HG02763 (cell line): ENCODE results near the gene RASA2.

Experiments
- ATAC-seq: cut with Tn5 transposase; IDR thresholded peaks from one replicate; pipeline ENCODE4 v1.9.1; 2021; ENCODE audit warnings: mild to moderate bottlenecking, moderate library complexity; ENCODE audit not compliant: unreplicated experiment

The RASA2 gene

GRCh38 chr3:141643391-141643790, 156.6 kb downstream of the RASA2 start:
- ATAC-seq: no peak

- no peak for ATAC-seq
These were observed 157.0 kb downstream of the RASA2 start for GRCh38 chr3:141643796-141644195.

GRCh38 chr3:141644931-141645330, 158.1 kb downstream of the RASA2 start:
- peak; percentile 86 for ATAC-seq

GRCh38 chr3:141646760-141647561, 160.1 kb downstream of the RASA2 start:
- no peak for ATAC-seq

GRCh38 chr3:141647562-141647915, 160.7 kb downstream of the RASA2 start:
- ATAC-seq: no peak

GRCh38 chr3:141648055-141648910, 161.5 kb downstream of the RASA2 start:
- ATAC-seq: no peak

- ATAC-seq: no peak
These were observed 163.0 kb downstream of the RASA2 start for GRCh38 chr3:141649871-141650270.

- ATAC-seq: no peak
These were observed 164.0 kb downstream of the RASA2 start for GRCh38 chr3:141650783-141651182.

GRCh38 chr3:141651409-141651808, 164.6 kb downstream of the RASA2 start:
- no peak for ATAC-seq

GRCh38 chr3:141652349-141652748, 165.5 kb downstream of the RASA2 start:
- no peak for ATAC-seq

- ATAC-seq: no peak
These were observed 167.0 kb downstream of the RASA2 start for GRCh38 chr3:141653847-141654246.

- no peak for ATAC-seq
These were observed 169.0 kb downstream of the RASA2 start for GRCh38 chr3:141655801-141656200.

- ATAC-seq: no peak
These were observed 169.9 kb downstream of the RASA2 start for GRCh38 chr3:141656771-141657170.

GRCh38 chr3:141657516-141657915, 170.7 kb downstream of the RASA2 start:
- no peak for ATAC-seq

GRCh38 chr3:141659821-141660613, 173.2 kb downstream of the RASA2 start:
- no peak for ATAC-seq

- no peak for ATAC-seq
These were observed 173.8 kb downstream of the RASA2 start for GRCh38 chr3:141660614-141660947.

GRCh38 chr3:141661229-141662196, 174.7 kb downstream of the RASA2 start:
- ATAC-seq: no peak

- no peak for ATAC-seq
These were observed 177.2 kb downstream of the RASA2 start for GRCh38 chr3:141663993-141664392.
